Psoas muscle (tissue), 8 donors: ENCODE measurements around the gene ANKRD66. TPM values are rescaled to one million over a fixed set of nuclear protein-coding genes. Genes with fewer than 3 reads are reported as not detected.

Source experiments
- ATAC-seq, 4 donors: fragments of 200-7000 bp; cut with Tn5 transposase; one replicate each; pipeline ENCODE4 v1.9.1; 2020; ENCODE audit warnings: moderate library complexity in 3 of 4, mild to moderate bottlenecking in 2 of 4
- DNase-seq, 2 donors: peaks; one replicate each; pipeline ENCODE4 v3.0.0-alpha.2; 2020
- H3K27ac ChIP-seq: fragments of 200-600 bp; one replicate; pipeline ENCODE4 v1.8.0; 2022
- H3K27me3 ChIP-seq, 3 donors: fragments of 200-600 bp in 1 of 3; one replicate each; pipeline versions ENCODE4 v1.6.1 to v1.8.0; 2013 to 2022; ENCODE audit warnings: low read length in 2 of 3, mild to moderate bottlenecking in 2 of 3, moderate library complexity in 1 of 3; ENCODE audit not compliant: insufficient read depth in 3 of 3
- H3K36me3 ChIP-seq, 2 donors: fragments of 200-600 bp in 1 of 2; one replicate each; pipeline versions ENCODE4 v1.6.1 to v1.8.0; 2013 to 2022; ENCODE audit warnings: low read depth in 1 of 2, mild to moderate bottlenecking in 1 of 2, moderate library complexity in 1 of 2; ENCODE audit not compliant: insufficient read depth in 1 of 2
- H3K4me1 ChIP-seq: fragments of 200-600 bp; one replicate; pipeline ENCODE4 v1.8.0; 2022
- H3K4me3 ChIP-seq: fragments of 200-600 bp; one replicate; pipeline ENCODE4 v1.8.0; 2022; ENCODE audit warnings: mild to moderate bottlenecking
- H3K9me3 ChIP-seq: fragments of 200-600 bp; one replicate; pipeline ENCODE4 v1.8.0; 2022
- WGBS, 3 donors: extraction: QIAGEN DNeasy Blood & Tissue Kit; methylation state at CpG; one replicate each; pipeline versions ENCODE4 v1.1.6 to v1.1.7; 2013; 5-methylcytosine and 5-hydroxymethylcytosine counted together
- intact Hi-C, 2 donors: fragments of 100-400 bp; cut with DNase I; formaldehyde crosslinking; loops; one replicate each; pipeline versions ENCODE4 v1.11.0 to v1.14.2; 2022
- polyA plus RNA-seq, 3 donors: library from polyadenylated mRNA; stranded (reverse); fragments of 200-250 nt; gene quantifications; one replicate each; pipeline ENCODE4 v1.2.3, GENCODE V29; 2013
- total RNA-seq, 4 donors: library from RNA; stranded (reverse); fragmentation: NEBNext Ultra II Directional in 2 of 4; extraction: Animal tissue kit (Norgen Biotek cat#: 25700) in 2 of 4; gene quantifications; one replicate each; pipeline versions ENCODE4 v1.2.1 to v1.2.4, GENCODE V29; 2021 to 2023
- TF ChIP-seq, protein P1 (sequence below): fragments of 200-600 bp; IDR thresholded peaks from one replicate; pipeline ENCODE4 v1.8.0; 2022; ENCODE audit warnings: antibody characterized with exemption
- donor health status: healthy with polysubstance abuse.
- donor health status: DM: no; HTN: no; CAD: no; lungs with moderate emphysema.
- donor health status: Bipolar disorder and iron deficiency.
- donor health status: healthy.
- donor health status: DM: yes; HTN: yes; CAD: no.
- donor health status: DM: no; HTN: no; CAD: no.
- donor health status: DM: no; HTN: no; CAD: no.
- donor health status: DM: yes; HTN: yes; CAD: no.

ANKRD66 gene
- total and polyA plus RNA-seq, 7 donors: not detected

DNA sequence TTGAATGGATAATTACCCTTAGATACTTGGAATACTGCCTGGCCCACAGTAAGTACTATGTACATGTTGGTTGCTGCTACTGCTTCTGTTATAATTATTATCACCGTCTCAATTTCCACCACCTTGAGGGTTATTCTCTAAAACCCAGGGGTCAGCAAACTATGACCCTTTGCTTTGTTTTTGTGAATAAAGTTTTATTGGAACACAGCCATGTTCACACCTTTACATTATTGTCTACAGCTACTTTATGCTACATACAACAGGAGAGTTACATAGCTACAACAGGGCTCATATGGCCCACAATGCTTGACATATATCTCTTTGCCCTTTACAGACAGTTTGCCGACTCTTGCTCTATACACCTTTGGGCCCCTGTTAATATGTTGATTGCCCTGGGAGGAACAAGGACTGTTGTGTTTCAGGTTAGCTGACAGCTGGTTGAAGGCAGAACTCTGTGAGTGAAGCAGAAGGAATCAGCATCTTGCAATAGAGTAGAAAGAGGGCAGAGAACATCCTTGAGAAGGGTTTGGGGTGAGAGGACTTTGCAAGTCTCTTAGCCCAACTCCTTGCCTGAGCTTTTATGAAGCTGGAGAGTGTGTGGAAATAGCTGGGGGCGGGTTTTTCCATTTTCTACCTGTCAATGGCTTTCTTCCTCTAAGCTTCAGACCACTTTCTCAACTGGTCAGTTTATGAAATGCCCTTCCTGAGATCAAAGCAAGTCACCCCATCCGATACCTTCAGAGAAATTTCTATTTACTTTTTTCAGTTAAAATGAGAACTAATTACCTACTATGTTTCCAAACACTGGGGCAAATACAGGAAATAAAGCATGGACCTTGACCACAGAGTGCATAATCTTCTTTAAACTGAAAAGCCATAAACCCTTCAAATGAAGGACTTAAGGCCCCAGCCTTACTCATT is 43.0 kb downstream of the ANKRD66 start:
- H3K36me3 ChIP-seq: no peaks in the 10 kb centered on the region
- H3K4me3 ChIP-seq: no peak overlapping the region
- TF ChIP-seq, protein P1, sequence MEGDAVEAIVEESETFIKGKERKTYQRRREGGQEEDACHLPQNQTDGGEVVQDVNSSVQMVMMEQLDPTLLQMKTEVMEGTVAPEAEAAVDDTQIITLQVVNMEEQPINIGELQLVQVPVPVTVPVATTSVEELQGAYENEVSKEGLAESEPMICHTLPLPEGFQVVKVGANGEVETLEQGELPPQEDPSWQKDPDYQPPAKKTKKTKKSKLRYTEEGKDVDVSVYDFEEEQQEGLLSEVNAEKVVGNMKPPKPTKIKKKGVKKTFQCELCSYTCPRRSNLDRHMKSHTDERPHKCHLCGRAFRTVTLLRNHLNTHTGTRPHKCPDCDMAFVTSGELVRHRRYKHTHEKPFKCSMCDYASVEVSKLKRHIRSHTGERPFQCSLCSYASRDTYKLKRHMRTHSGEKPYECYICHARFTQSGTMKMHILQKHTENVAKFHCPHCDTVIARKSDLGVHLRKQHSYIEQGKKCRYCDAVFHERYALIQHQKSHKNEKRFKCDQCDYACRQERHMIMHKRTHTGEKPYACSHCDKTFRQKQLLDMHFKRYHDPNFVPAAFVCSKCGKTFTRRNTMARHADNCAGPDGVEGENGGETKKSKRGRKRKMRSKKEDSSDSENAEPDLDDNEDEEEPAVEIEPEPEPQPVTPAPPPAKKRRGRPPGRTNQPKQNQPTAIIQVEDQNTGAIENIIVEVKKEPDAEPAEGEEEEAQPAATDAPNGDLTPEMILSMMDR: no peak
- intact Hi-C loops: loop anchor here in 1 of 2 donors (10.0 kb wide), 1 partner anchor 365 kb away; no protein-coding TSS in a partner anchor
- H3K4me1 ChIP-seq: no peaks in the 10 kb centered on the region
- 68 to 84% (median 79%) methylated on average over 4 of the region's 4 CpGs for WGBS, 3 donors
- no peaks in the 10 kb centered on the region for H3K9me3 ChIP-seq
- no peak for DNase-seq
- no peak overlapping the region for H3K27ac ChIP-seq
- no peaks in the 10 kb centered on the region for H3K27me3 ChIP-seq
- no peak for ATAC-seq

GRCh38 chr6:46790355-46790874 is 43.7 kb downstream of the ANKRD66 start:
- no peaks in the 10 kb centered on the region for H3K9me3 ChIP-seq
- no peak for ATAC-seq
- TF ChIP-seq, protein P1: no peak

DNA sequence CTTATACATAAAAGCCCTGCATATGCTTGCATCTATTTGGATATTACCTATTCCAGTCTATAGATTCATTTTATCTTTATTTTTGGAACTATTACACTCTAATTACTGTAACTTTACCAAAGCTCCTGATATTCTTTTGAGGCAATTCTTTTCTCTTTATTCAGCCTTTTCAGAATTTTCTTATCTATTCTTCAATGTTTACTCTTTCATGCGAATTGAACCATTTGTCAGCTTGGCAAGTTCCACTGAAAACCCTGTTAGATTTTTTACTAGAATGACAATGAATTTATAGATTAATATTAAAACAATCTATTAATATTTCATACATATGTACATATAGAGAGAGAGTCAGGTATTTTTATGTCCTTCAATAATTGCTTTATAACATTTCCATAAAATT is 45.9 kb downstream of the ANKRD66 start:
- no peak overlapping the region for H3K27ac ChIP-seq
- H3K4me3 ChIP-seq: no peak overlapping the region
- no peaks in the 10 kb centered on the region for H3K27me3 ChIP-seq
- TF ChIP-seq, protein P1: no peak
- DNase-seq: no peak
- H3K36me3 ChIP-seq: no peaks in the 10 kb centered on the region
- no peaks in the 10 kb centered on the region for H3K4me1 ChIP-seq
- ATAC-seq: no peak
- intact Hi-C loops: no loop called here
- no peaks in the 10 kb centered on the region for H3K9me3 ChIP-seq
- 0 to 45% (median 36%) methylated on average over 1 of the region's 1 CpG for WGBS, 3 donors

More at GRCh38 chr6:46790355-46790874, 43.7 kb downstream of the ANKRD66 start:
- no peak for DNase-seq
- no peaks in the 10 kb centered on the region for H3K36me3 ChIP-seq
- H3K27me3 ChIP-seq: no peaks in the 10 kb centered on the region
- intact Hi-C loops: no loop called here
- H3K4me1 ChIP-seq: no peaks in the 10 kb centered on the region
- H3K27ac ChIP-seq: no peak overlapping the region
- H3K4me3 ChIP-seq: no peak overlapping the region

DNA sequence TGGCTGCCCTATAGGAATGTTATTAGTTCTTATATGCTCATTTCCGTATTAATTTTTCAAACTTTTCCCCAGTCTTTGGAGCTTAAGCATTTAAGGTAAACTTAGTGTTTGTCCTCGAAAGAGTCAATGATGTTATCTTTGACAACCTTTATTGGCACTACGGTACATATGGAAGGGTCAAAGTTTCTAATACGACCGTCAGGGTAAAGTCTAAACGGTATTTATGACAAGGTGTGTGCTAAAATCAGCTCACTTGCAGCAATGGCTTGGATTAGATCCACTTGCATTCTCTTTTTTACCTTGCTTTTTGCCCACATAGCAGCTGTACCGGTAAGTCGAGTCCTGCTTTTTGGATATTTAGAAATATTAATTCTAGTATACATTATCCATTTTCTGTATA is 46.4 kb downstream of the ANKRD66 start, which contains the start of gene MEP1A:
TSS of gene MEP1A (plus strand) at position 252 of the 400 bp plus-strand sequence. CDS start at position 262, 10 bp downstream.
- no peaks in the 10 kb centered on the region for H3K27me3 ChIP-seq
- ATAC-seq (no peak), DNase-seq (no peak)
- H3K4me1 ChIP-seq: no peaks in the 10 kb centered on the region
- WGBS, 3 donors: 87 to 92% (median 89%) methylated on average over 8 of the region's 8 CpGs
- H3K36me3 ChIP-seq: no peaks in the 10 kb centered on the region
- TF ChIP-seq, protein P1: no peak
- intact Hi-C loops: no loop called here
- H3K4me3 ChIP-seq: no peak within 1 kb of the TSS
- no peak within 1 kb of the TSS for H3K27ac ChIP-seq
- no peaks in the 10 kb centered on the region for H3K9me3 ChIP-seq
